Tibial artery (tissue), 4 donors: Measurements from ENCODE around the gene GYPA.
"Not testable (repeated sequence)": the region's sequence is repeated elsewhere in the genome, so short reads cannot be mapped to it uniquely, and the experiment has no call there.

Source experiments
- DNase-seq, 2 donors: peaks; one replicate each; pipeline ENCODE4 v3.0.0-alpha.2; 2019
- H3K27ac ChIP-seq, 2 donors: fragments of 200-600 bp; sonication (generic) in 1 of 2; 1 replicate in 1 of 2; 2 replicates in 1 of 2; pipeline ENCODE4 v1.5.1; 2018 to 2019; ENCODE audit warnings: mild to moderate bottlenecking in 1 of 2
- H3K27me3 ChIP-seq, 2 donors: fragments of 200-600 bp; sonication (generic) in 1 of 2; one replicate each; pipeline versions ENCODE4 v1.5.1 to v1.6.0; 2016 to 2019
- H3K36me3 ChIP-seq, 3 donors: fragments of 200-600 bp; sonication (generic) in 2 of 3; one replicate each; pipeline ENCODE4 v1.5.1; 2016 to 2019; ENCODE audit warnings: mild to moderate bottlenecking in 2 of 3
- H3K4me1 ChIP-seq, 4 donors: fragments of 200-600 bp; sonication (generic) in 2 of 4; 1 replicate in 3 of 4; 2 replicates in 1 of 4; pipeline ENCODE4 v1.5.1; 2016 to 2019
- H3K4me3 ChIP-seq, 2 donors: fragments of 200-600 bp; sonication (generic) in 1 of 2; 1 replicate in 1 of 2; 2 replicates in 1 of 2; pipeline ENCODE4 v1.5.1; 2018 to 2019; ENCODE audit warnings: mild to moderate bottlenecking in 2 of 2
- H3K9me3 ChIP-seq, 3 donors: fragments of 200-600 bp; sonication (generic) in 1 of 3; one replicate each; pipeline ENCODE4 v1.5.1; 2016 to 2019
- intact Hi-C: fragments of 100-400 bp; cut with DNase I; formaldehyde crosslinking; loops from one replicate; pipeline ENCODE4 v1.15.0; 2023; ENCODE audit warnings: low total_unique reads
- TF ChIP-seq, protein P1 (sequence below), 2 experiments: fragments of 200-600 bp in 1 of 2; fragments of 450-650 bp in 1 of 2; IDR thresholded peaks; one replicate each; pipeline ENCODE4 v1.5.1; 2017 to 2019; ENCODE audit warnings: antibody characterized with exemption in 2 of 2, mild to moderate bottlenecking in 1 of 2, moderate library complexity in 1 of 2

Gene GYPA

DNA sequence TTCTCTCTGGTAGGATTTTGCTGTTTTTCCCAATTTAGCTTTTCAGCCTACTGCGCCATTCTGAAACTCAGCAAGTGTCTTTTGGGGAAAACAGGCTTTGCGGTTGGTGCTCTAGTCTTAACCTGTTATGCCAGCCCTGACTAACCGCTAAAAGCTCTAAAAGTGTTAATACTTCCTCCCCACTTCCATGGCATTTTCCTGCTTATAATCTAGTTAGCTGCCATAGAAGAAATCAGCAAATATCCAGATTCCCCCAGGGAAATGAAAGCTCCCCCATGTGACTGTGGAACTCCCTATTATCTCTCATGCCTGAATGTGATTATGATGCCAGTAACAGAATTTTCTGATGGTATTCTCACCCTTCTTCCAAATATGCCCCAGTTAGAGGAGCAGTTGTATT is 28.7 kb upstream of the GYPA start:
- DNase-seq = no peak
- TF ChIP-seq, protein P1, sequence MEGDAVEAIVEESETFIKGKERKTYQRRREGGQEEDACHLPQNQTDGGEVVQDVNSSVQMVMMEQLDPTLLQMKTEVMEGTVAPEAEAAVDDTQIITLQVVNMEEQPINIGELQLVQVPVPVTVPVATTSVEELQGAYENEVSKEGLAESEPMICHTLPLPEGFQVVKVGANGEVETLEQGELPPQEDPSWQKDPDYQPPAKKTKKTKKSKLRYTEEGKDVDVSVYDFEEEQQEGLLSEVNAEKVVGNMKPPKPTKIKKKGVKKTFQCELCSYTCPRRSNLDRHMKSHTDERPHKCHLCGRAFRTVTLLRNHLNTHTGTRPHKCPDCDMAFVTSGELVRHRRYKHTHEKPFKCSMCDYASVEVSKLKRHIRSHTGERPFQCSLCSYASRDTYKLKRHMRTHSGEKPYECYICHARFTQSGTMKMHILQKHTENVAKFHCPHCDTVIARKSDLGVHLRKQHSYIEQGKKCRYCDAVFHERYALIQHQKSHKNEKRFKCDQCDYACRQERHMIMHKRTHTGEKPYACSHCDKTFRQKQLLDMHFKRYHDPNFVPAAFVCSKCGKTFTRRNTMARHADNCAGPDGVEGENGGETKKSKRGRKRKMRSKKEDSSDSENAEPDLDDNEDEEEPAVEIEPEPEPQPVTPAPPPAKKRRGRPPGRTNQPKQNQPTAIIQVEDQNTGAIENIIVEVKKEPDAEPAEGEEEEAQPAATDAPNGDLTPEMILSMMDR (IDR thresholded peaks at IDR 0.05) = no peak
- Histone ChIP-seq H3K4me1 (no peaks in the 10 kb centered on the region), H3K27ac (no peak overlapping the region), H3K27me3 (no peaks in the 10 kb centered on the region), H3K9me3 (no peaks in the 10 kb centered on the region), H3K36me3 (no peaks in the 10 kb centered on the region), H3K4me3 (no peak overlapping the region)
- intact Hi-C loops = no loop called here

DNA sequence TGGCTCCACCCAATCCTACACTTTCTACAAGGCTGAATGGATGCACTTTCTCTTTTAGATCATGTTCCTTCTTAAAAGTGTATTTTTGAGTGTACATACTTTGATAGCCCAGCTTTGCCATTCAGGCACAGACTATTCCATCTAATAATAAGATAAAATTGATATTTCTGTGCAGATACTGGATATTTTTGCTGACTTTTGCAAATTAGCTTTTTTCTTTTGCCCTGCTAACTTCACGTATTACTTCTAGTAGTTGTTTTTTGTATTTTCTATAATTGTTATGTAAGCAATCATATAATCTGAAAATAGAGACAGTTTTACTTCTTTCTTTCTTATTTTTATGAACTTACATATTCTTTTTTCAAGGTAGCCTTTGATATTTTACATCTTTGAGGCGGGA is 13.5 kb upstream of the GYPA start:
- TF ChIP-seq, protein P1 (IDR thresholded peaks at IDR 0.05) = no peak
- intact Hi-C loops = no loop called here
- Histone ChIP-seq H3K36me3 (no peaks in the 10 kb centered on the region), H3K27ac (no peak overlapping the region), H3K4me3 (no peak overlapping the region), H3K9me3 (peaks cover 0 to 4% (median 0%) of the 10 kb centered on the region in 3 donors), H3K27me3 (no peaks in the 10 kb centered on the region), H3K4me1 (no peaks in the 10 kb centered on the region)
- no peak for DNase-seq

DNA sequence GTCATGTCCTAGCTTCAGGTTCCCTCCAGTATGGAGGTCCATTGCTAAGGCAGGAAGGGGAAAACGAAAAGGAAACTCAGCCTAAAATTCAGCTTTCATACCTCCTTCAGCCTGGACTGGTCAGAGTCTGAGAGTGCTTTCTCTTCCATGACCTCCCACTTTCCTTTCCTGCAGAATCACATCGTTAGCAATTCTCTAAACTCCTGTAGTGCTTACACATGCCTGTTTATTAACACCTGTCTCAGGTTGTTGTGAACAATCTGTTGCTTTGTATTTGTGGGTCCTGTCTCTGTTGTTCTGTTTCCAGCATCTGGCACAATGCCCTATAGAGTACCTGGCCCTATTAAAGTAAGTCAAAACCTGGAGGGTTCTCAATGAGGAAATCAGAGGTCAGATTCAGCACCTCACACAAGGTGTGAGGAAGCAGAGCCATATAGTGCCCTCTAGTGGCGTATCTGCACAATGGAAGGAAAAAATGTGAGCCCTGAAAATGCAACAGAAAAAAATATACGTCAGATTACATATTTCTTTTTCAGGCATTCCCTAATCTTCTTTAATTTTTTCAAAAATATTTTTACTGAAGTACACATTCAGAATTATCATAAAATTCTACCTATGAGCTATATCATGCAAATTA is 2.3 kb upstream of the GYPA start:
- H3K4me3 ChIP-seq, H3K9me3 ChIP-seq, H3K36me3 ChIP-seq, H3K4me1 ChIP-seq, intact Hi-C loops, H3K27me3 ChIP-seq, H3K27ac ChIP-seq, DNase-seq: not testable (repeated sequence)
- TF ChIP-seq, protein P1 (IDR thresholded peaks at IDR 0.05) = peak; percentile 43 to 53

DNA sequence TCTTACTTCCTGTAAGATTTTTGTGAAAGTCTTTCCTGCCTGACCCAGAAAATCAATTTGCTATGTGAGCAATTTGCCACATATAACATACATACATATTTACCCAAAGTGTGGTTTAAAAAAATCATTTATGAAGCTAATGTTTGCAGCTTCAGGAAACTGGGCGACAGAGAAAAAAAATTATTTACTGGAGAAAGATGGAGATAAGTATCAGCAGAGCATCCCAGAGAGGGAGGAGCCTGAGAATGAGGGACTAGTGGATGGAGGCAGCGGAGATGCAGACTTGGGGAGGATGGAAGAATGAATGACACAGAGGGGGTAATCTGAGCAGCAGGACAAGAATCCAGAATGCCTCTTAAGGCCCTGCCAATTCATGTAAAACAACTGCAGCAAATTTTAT is 975 bp upstream of the GYPA start:
- H3K27ac ChIP-seq = no peak overlapping the region
- no peak for DNase-seq
- H3K4me1 ChIP-seq = no peaks in the 10 kb centered on the region
- TF ChIP-seq, protein P1 (IDR thresholded peaks at IDR 0.05) = no peak
- no peaks in the 10 kb centered on the region for H3K36me3 ChIP-seq
- intact Hi-C loops = no loop called here
- H3K27me3 ChIP-seq = no peaks in the 10 kb centered on the region
- no peak overlapping the region for H3K4me3 ChIP-seq
- H3K9me3 ChIP-seq = no peaks in the 10 kb centered on the region

DNA sequence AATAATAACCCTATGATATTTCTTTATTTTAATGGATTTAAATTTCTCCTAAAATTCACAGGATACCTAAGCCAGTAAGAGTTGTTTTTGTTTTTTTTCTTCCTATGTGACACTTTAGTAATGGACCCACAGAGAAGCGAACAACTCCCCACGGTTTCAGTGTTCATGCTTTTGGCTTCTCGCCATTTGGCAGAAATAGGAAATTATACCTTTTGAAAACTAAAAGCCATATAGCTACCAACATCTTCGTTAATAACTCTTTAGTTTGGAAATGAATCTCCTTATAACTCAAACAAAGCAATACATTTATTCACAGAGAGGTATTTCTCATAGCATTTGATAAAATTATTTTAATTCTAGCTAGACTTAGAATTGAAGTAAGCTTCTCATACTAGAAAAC is 527 bp downstream of the GYPA start:
- DNase-seq, H3K36me3 ChIP-seq, H3K4me3 ChIP-seq, H3K27me3 ChIP-seq, intact Hi-C loops, H3K9me3 ChIP-seq, H3K4me1 ChIP-seq, H3K27ac ChIP-seq: not testable (repeated sequence)

DNA sequence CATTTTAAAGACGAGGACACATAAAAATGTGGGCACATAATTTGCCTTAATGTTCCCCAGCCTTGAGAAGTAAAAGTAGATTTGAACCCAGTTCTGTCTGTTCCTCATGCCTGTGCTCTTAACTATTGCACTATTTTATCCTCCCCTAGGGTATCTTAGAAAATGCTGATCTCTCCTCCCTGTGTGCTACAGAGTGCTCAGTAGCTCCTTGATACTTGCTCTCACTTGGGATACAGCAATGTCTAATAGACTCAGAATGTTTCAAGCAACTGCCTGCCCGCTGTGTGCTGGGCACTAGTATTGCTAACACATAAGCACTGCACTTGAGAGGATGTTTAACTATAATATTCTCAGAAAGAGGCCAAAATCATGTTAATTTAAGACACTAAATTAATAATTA is 971 bp downstream of the GYPA start:
- H3K36me3 ChIP-seq, H3K27me3 ChIP-seq, intact Hi-C loops, H3K4me3 ChIP-seq, DNase-seq, H3K27ac ChIP-seq, H3K9me3 ChIP-seq, H3K4me1 ChIP-seq: not testable (repeated sequence)

DNA sequence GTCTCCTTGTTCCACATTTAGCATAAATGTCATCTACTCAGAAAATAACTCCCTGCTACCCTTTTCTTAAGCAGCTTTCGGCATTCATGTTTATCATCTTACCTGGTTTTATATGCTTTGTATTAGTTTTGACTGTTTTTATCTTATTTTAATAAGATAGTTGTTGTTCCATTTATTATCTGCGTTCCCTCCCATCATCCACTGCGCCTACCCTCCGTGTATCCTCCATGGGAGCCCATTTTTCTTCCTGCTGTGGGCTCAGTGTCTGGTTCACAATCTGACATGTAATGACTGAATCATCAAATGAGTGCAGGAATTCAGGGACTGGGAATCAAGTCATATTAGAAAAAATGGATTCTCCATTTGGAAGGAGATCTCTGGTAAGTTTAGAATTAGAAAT is 2.3 kb downstream of the GYPA start:
- H3K27me3 ChIP-seq, H3K9me3 ChIP-seq, H3K36me3 ChIP-seq, intact Hi-C loops, DNase-seq, H3K27ac ChIP-seq, H3K4me1 ChIP-seq, H3K4me3 ChIP-seq: not testable (repeated sequence)

DNA sequence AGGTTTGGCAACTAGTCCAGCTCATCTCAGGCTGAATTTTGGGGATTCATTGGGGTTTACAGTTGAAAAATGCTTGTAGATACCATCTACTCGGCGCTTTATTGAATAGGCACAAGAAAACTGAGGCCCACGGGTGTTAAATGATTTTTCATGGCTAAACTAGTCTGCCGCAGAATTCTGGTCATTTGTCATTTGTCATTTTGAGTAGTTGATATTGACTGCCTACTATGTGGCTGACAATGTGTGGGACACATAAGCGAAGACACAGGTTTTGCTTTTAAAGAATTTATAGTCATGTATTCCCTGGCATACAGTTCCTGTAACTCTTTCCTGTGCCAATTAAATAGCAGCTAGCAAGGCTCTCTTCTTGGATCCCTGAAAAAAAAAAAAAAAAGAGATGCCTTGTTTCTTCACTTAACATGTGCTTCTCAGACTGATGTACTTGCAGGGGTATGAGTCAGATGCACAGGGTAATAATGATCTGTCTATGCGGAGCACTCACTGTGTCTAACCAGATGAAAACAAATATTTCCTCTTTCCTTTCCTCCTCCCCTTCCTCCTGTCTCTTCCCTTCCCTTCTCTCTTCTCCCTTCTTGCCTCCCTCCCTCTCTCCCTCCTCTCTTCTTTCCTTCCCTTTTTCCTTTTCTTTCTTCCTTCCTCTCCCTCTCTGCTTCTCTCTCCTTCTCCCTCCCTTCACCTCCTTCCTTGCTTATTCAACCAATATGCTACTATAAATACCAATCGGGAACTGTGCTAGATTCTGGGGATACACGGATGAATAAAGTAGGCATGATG is 3.2 kb downstream of the GYPA start:
- H3K27ac ChIP-seq, intact Hi-C loops, H3K27me3 ChIP-seq, H3K9me3 ChIP-seq, DNase-seq, H3K4me3 ChIP-seq, H3K4me1 ChIP-seq, H3K36me3 ChIP-seq: not testable (repeated sequence)

DNA sequence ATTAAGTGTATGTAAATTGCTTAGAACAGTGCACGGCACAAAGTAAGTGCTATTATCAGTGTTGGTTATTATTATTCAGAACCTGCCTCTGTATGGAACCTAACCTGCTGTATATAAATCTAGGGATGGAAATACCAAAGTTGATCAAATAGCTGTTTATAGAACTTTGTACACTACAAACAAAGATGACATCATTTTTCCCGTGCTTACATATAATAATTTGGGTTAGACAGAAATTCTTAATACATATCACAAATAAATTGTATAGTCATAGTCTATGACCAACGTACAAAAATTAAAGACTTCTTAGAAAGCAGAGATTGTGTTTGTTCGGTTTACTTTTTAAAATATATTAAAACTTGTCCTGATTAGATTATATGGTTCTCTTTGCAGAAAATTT is 4.3 kb downstream of the GYPA start:
- H3K9me3 ChIP-seq, H3K4me1 ChIP-seq, H3K27ac ChIP-seq, intact Hi-C loops, H3K36me3 ChIP-seq, H3K4me3 ChIP-seq, H3K27me3 ChIP-seq, DNase-seq: not testable (repeated sequence)

DNA sequence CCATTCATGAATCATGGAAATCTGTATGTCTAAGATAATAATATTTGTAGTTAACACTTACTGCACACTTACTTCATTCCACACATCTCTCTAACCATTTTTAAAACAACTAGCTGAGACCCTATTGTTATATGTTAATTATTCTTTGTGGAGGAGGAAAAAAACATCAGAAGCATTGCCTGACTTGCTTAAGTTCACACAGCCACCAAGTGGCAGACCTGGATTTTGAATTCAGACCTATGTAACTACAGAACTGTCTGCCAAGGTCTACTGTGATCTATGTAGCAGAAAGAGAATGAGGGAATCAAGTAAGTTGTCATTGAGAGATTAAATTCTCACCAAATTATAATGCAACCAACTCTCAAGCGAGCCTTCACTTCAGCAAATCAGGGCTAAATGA is 10.4 kb downstream of the GYPA start:
- H3K36me3 ChIP-seq, H3K9me3 ChIP-seq, H3K27ac ChIP-seq, H3K27me3 ChIP-seq, intact Hi-C loops, H3K4me3 ChIP-seq, H3K4me1 ChIP-seq, DNase-seq: not testable (repeated sequence)
